ACC112 (cell line): ENCODE results near the gene SLC9A9.

Experiments used
- H2AFZ ChIP-seq: fragments of 200-600 bp; sonication (generic); one replicate; pipeline ENCODE4 v1.6.0; 2017; ENCODE audit warnings: antibody characterized with exemption, low read length; ENCODE audit not compliant: unreplicated experiment
- H3K27ac ChIP-seq: fragments of 200-600 bp; sonication (generic); 2 replicates; pipeline ENCODE4 v1.5.1; 2014; ENCODE audit warnings: low read depth, mild to moderate bottlenecking, antibody characterized with exemption, low read length, moderate library complexity
- H3K27me3 ChIP-seq: fragments of 200-600 bp; sonication (generic); 2 replicates; pipeline ENCODE4 v1.6.1; 2014; ENCODE audit warnings: mild to moderate bottlenecking, antibody characterized with exemption, low read length, moderate library complexity, mixed read lengths; ENCODE audit not compliant: insufficient read depth
- H3K36me3 ChIP-seq: fragments of 200-600 bp; sonication (generic); 2 replicates; pipeline ENCODE4 v1.6.1; 2016; ENCODE audit warnings: mild to moderate bottlenecking, antibody characterized with exemption, low read length, moderate library complexity, mixed read lengths; ENCODE audit not compliant: insufficient read depth
- H3K4me1 ChIP-seq: fragments of 200-600 bp; sonication (generic); one replicate; pipeline ENCODE4 v1.6.1; 2016; ENCODE audit warnings: low read length, mixed read lengths; ENCODE audit not compliant: insufficient read depth, unreplicated experiment, control insufficient read depth
- H3K4me3 ChIP-seq: fragments of 200-600 bp; sonication (generic); 2 replicates; pipeline ENCODE4 v1.5.1; 2014; ENCODE audit warnings: mild to moderate bottlenecking, low read depth, low read length
- H3K79me2 ChIP-seq: fragments of 200-600 bp; sonication (generic); one replicate; pipeline ENCODE4 v1.6.0; 2016; ENCODE audit warnings: low read length; ENCODE audit not compliant: control insufficient read depth, unreplicated experiment, insufficient read depth

Gene SLC9A9

DNA sequence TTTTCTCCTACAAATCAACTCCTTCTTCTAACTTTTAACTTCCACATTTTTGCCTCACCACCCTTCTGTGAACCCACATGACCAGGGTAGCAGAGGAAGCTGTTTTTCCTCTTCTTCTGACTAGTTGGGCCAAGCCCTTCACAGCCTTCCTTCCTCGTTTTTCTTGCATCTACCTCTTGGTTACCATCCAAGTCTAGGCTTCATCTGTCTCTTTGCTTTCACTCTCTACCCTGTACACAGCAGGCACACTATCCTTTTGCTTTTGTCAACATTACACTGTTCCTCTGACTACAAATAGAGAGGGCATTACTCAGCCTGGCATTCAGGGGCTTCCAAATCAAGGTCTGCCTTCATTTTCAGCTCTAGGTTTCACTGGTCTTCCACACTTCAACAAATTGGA is 22.0 kb downstream of the SLC9A9 start:
- peaks cover 16% of the 10 kb centered on the region for H3K4me1 ChIP-seq
- no peaks in the 10 kb centered on the region for H3K27me3 ChIP-seq
- H3K36me3 ChIP-seq, result no peaks in the 10 kb centered on the region
- no peaks in the 10 kb centered on the region for H3K79me2 ChIP-seq
- H3K4me3 ChIP-seq, result no peak overlapping the region
- H2AFZ ChIP-seq, result no peak overlapping the region
- H3K27ac ChIP-seq, result no peak overlapping the region

DNA sequence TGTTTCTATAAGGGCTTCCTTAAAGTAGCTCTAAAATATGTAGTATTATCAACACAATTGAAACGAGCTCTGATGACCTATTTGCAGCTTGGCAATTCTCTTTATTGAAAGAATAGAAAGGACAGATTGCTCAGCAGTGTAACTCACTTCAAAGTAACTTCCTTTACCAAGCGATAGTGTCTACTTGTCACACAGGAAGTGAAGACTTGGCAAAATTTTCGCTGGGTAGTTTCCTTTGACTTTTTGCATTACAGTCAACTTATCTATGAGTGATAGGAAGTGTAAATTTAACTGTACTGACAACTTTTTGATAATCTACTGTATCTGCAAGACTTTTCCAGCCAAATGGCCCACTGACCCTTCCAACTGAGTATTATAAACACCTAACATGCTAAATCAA is 22.8 kb downstream of the SLC9A9 start:
- peaks cover 10% of the 10 kb centered on the region for H3K4me1 ChIP-seq
- no peak overlapping the region for H3K27ac ChIP-seq
- no peaks in the 10 kb centered on the region for H3K36me3 ChIP-seq
- H3K79me2 ChIP-seq, result no peaks in the 10 kb centered on the region
- no peak overlapping the region for H3K4me3 ChIP-seq
- no peak overlapping the region for H2AFZ ChIP-seq
- no peaks in the 10 kb centered on the region for H3K27me3 ChIP-seq

DNA sequence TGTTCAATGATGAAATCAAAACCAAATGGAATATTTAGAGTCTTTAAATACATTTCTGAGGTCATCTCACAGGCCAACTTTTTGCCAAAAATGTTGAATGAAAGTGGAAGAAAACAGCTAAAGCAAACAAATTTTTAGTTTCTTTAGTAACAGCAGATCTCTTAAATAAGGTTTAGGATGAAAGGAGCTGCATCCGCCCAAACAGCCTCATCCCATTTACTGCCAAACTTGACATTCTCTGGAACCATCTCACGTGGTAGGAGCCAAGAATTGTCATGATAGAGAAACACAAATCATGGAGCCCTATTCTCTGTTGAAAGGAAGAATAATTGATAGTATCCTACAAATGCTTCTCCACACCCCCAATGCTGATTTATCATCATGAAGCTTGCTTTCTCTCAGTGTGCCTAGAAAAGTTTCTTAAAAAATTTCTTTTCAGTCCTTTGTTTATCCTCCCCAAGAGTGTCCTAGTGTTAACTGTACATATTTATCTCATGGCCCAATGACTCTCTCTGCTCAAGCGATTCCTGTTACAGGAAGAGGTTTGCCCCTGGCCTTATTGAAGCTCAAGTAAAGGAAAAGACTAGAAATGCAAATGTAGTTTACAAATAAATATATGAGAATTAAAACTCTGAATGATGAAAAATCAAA is 23.4 kb downstream of the SLC9A9 start:
- Histone ChIP-seq H3K36me3 (no peaks in the 10 kb centered on the region), H3K4me3 (no peak overlapping the region), H3K79me2 (no peaks in the 10 kb centered on the region), H3K27me3 (no peaks in the 10 kb centered on the region), H3K4me1 (peaks cover 3% of the 10 kb centered on the region), H3K27ac (no peak overlapping the region), H2AFZ (no peak overlapping the region)

DNA sequence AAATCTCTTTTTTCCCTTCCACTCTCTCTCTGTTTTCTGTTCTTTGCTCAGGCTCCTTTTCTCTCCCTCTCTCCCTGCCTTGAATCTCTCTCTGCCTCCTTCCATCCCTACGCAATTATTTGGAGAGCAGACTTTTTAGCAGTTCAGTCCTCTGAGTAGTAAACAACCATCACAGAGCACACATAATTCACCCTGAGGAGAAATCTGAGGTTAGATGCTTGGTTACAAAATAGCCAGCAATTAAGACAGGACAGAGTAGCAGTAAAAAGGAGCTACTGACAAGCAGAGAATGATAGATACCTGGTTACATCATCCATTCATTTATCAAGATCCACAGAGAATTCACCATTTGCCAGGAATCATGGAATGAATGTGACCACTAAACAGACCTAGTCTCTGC is 25.5 kb downstream of the SLC9A9 start:
- Histone ChIP-seq H3K79me2 (no peaks in the 10 kb centered on the region), H3K27me3 (no peaks in the 10 kb centered on the region), H3K4me1 (no peaks in the 10 kb centered on the region), H3K4me3 (no peak overlapping the region), H3K27ac (no peak overlapping the region), H2AFZ (no peak overlapping the region), H3K36me3 (no peaks in the 10 kb centered on the region)

DNA sequence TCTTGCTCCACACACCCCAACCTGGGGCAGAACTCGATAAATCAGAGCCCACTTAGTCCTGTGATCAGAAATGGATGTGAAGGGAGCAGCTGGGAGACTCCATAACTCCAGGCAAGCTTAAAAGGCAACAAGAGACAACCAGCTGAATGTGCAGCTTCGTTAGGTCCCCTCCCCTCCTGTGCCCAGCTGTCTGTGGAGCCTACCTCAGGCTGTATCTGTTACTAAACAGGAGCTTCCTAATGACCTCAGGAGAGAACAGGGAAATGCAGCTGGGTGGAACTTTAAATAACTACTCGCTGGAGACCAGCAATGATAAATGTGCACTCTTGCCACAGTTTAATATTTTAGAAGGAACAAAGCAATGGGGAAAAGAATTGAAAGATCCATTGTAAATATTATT is 25.9 kb downstream of the SLC9A9 start:
- H3K27me3 ChIP-seq, result no peaks in the 10 kb centered on the region
- no peak overlapping the region for H3K4me3 ChIP-seq
- H3K27ac ChIP-seq, result no peak overlapping the region
- no peaks in the 10 kb centered on the region for H3K79me2 ChIP-seq
- H3K4me1 ChIP-seq, result no peaks in the 10 kb centered on the region
- no peak overlapping the region for H2AFZ ChIP-seq
- H3K36me3 ChIP-seq, result no peaks in the 10 kb centered on the region

DNA sequence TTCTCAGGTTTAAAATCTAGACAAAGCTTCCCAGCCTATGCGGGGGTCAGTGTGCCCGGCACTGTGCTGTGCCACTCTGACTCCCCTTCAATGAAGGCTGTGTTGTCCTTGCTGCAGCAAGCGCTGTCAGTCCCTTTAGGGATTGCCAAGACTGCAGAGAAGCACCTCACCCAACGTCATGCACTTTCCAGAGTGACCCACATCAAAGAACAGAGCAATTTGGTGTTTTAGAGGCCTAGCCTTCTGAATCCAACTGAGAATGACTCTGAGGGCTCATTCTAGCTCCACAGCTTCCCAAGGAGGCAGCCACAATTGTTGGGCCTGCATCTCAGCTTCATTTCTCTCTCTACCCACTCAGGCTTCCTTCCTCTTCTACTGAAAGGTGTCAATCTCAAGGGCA is 26.4 kb downstream of the SLC9A9 start:
- H3K36me3 ChIP-seq, result no peaks in the 10 kb centered on the region
- no peak overlapping the region for H3K4me3 ChIP-seq
- H3K79me2 ChIP-seq, result no peaks in the 10 kb centered on the region
- no peaks in the 10 kb centered on the region for H3K27me3 ChIP-seq
- H2AFZ ChIP-seq, result no peak overlapping the region
- H3K4me1 ChIP-seq, result no peaks in the 10 kb centered on the region
- H3K27ac ChIP-seq, result no peak overlapping the region

DNA sequence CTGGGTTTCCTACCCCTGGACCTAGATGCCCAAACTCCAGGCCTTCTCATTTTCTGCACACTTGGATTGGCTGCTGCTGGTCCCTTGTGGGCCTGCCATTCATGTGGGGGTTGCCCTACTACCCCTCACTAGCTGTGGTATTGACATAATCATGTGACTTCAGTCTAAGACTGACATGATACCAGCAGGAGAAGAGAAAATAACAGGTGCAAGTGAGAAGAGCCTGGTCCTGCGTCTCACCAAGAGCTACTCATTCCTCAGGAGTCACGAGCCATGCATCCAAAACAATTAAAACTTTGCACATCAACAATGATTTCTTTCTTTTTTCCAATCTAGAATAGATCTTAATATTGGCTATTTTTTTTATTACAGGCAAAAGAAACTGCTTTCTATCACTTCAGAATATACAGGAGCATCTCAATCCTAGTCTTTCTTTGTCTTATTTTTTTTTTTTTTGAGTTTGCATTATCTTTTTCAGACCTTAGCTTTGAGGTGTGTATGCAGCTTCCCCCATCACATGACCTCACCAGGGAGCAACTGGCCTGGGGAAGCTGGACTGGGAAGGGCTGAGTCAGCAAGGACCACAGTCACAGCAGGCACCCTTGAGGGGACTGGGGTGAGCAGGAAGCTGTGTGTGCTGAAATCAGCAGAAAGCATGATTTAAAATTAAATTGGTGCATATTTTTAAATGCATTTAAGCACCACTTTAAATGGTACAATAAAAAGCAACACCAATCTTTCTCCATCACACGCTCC is 27.6 kb downstream of the SLC9A9 start:
- H3K27ac ChIP-seq, result no peak overlapping the region
- H3K4me3 ChIP-seq, result no peak overlapping the region
- H3K27me3 ChIP-seq, result no peaks in the 10 kb centered on the region
- H3K36me3 ChIP-seq, result no peaks in the 10 kb centered on the region
- H3K79me2 ChIP-seq, result no peaks in the 10 kb centered on the region
- no peaks in the 10 kb centered on the region for H3K4me1 ChIP-seq
- H2AFZ ChIP-seq, result no peak overlapping the region

DNA sequence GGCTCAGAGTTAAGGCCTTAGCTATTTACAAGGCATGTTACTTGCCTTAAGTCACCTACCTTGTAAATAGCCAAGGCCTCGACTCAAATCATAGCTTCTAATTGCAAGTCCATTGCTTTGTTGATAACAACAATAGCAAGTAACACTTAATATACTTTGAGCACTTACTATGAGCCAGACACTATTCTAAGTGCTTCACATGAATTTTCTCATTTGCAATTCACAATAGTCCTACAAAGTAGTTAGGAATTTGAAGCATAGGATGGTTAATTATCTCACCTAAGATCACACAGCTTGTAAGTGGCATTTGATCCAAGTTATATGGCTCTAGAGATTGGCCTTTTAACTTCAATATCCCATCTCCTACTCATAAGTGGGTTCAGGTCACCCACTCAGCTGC is 28.4 kb downstream of the SLC9A9 start:
- Histone ChIP-seq H3K27ac (no peak overlapping the region), H3K36me3 (no peaks in the 10 kb centered on the region), H2AFZ (no peak overlapping the region), H3K79me2 (no peaks in the 10 kb centered on the region), H3K4me1 (no peaks in the 10 kb centered on the region), H3K4me3 (no peak overlapping the region), H3K27me3 (no peaks in the 10 kb centered on the region)

DNA sequence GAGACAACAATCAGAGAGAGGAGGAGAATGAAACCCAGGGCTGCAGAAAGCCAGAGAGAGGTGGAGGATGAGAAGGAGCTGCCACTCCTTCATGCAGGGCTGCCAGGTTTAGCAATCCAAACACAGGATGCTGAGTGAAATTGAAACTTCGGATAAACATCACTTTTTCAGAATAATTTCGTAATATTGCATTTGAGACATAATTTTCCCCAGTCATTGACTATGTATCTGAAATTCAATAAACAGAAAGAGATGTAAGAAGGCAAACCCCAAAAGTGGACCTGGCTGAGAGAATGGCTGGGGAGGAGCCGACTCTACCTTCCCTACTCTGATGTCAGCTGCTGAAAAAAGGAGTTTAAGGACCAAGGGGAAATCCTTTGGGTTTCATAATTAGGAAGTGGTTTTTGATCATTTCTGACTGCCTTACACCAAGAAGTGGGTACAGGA is 33.8 kb downstream of the SLC9A9 start:
- H3K4me3 ChIP-seq, result no peak overlapping the region
- no peaks in the 10 kb centered on the region for H3K27me3 ChIP-seq
- no peaks in the 10 kb centered on the region for H3K79me2 ChIP-seq

DNA sequence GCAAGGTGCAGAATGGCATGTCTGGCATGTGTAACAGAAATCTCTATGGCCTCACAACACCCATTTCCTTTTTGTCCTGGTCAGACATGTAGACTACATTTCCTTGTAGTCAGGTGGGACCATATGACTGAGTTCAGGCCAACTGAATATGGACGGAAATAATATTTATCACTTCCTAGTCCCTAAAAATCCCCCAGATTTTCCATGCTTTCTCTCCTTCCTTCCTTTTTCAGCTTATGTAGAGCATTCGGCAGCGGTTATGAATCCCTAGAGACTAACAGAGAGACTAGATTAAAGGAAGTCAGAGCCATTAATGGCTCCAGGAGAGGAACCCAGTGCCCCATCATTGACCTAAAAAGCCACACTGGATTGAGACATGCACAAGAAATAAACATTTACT is 35.8 kb downstream of the SLC9A9 start:
- no peak overlapping the region for H2AFZ ChIP-seq
- no peaks in the 10 kb centered on the region for H3K36me3 ChIP-seq
- no peak overlapping the region for H3K27ac ChIP-seq
- H3K79me2 ChIP-seq, result no peaks in the 10 kb centered on the region
- no peaks in the 10 kb centered on the region for H3K27me3 ChIP-seq
- H3K4me1 ChIP-seq, result no peaks in the 10 kb centered on the region
- H3K4me3 ChIP-seq, result no peak overlapping the region

More for the DNA sequence above, 33.8 kb downstream of the SLC9A9 start:
- H3K36me3 ChIP-seq, result no peaks in the 10 kb centered on the region
- no peak overlapping the region for H2AFZ ChIP-seq
- no peaks in the 10 kb centered on the region for H3K4me1 ChIP-seq
- no peak overlapping the region for H3K27ac ChIP-seq

DNA sequence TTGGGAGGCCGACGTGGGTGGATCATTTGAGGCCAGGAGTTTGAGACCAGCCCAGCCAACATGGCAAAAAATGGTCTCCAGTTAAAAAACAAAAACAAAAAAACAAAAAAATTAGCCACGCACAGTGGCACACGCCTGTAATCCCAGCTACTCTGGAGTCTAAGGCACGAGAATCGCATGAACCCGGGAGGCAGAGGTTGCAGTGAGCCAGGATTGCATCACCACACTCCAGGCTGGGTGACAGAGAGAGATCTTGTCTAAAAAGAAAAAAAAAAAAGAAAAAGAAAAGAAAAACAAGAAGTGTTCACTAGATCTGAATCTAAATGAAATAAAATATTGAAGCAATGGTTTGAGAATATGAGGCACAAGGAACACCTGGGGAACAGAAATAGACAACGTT is 36.7 kb downstream of the SLC9A9 start:
- Histone ChIP-seq H3K4me3 (no peak overlapping the region), H3K27ac (no peak overlapping the region), H3K27me3 (no peaks in the 10 kb centered on the region), H2AFZ (no peak overlapping the region), H3K79me2 (no peaks in the 10 kb centered on the region), H3K4me1 (no peaks in the 10 kb centered on the region), H3K36me3 (no peaks in the 10 kb centered on the region)
